Panc1 (cell line): ENCODE results near the gene S100A4. TPM values are rescaled to one million over a fixed set of nuclear protein-coding genes. Genes with fewer than 3 reads are reported as not detected.

Source experiments
- ATAC-seq: fragments of 200-7000 bp; cut with Tn5 transposase; 2 replicates; pipeline ENCODE4 v1.9.1; 2020; ENCODE audit warnings: mild to moderate bottlenecking, moderate library complexity
- BruUV-seq: library from RNA; stranded (reverse); fragments of 400-500 nt; replicated peaks from 2 replicates; lab custom pipeline; 2021; lab: Mats Ljungman, UMichigan
- CTCF ChIA-PET: fragments of 300-600 bp; sonication (Branson Sonifier 250); formaldehyde crosslinking; loops from one replicate; lab custom pipeline; 2022; ENCODE audit warnings: antibody characterized with exemption; lab: Charles Lee
- POLR2A ChIA-PET: fragments of 300-600 bp; sonication (Branson Sonifier 250); formaldehyde crosslinking; loops from one replicate; lab custom pipeline; 2022; ENCODE audit warnings: antibody characterized with exemption; lab: Charles Lee
- DNase-seq: peaks from one replicate; pipeline ENCODE4 v3.0.0-alpha.2; 2010; ENCODE audit warnings: low read depth, low spot score
- H3K27ac ChIP-seq: 2 replicates; pipeline ENCODE4 v1.5.1; 2011; ENCODE audit warnings: mild to moderate bottlenecking, low read length, inconsistent platforms
- H3K27me3 ChIP-seq: fragments of 200-500 bp; sonication (Bioruptor generic); 2 replicates; pipeline ENCODE4 v1.6.0; 2014; ENCODE audit warnings: low read length, inconsistent platforms; ENCODE audit not compliant: control insufficient read depth, insufficient read depth
- H3K36me3 ChIP-seq: fragments of 200-500 bp; sonication (Bioruptor generic); 2 replicates; pipeline ENCODE4 v1.5.1; 2014; ENCODE audit warnings: inconsistent platforms, mild to moderate bottlenecking, low read length, moderate library complexity; ENCODE audit not compliant: control insufficient read depth, insufficient read depth
- H3K4me1 ChIP-seq: 2 replicates; pipeline ENCODE4 v1.5.1; 2011; ENCODE audit warnings: inconsistent platforms, mild to moderate bottlenecking, low read length, moderate library complexity; ENCODE audit not compliant: control insufficient read depth, insufficient read depth
- H3K4me3 ChIP-seq, 2 experiments: 2 replicates each; pipeline ENCODE4 v1.5.1; 2011 to 2012; ENCODE audit warnings: low read depth in 2 of 2, low read length in 2 of 2, mild to moderate bottlenecking in 2 of 2, inconsistent platforms in 1 of 2, moderate library complexity in 1 of 2
- H3K9me3 ChIP-seq: fragments of 200-500 bp; sonication (Bioruptor generic); 2 replicates; pipeline ENCODE4 v1.5.1; 2014; ENCODE audit warnings: low read depth, mild to moderate bottlenecking, inconsistent platforms, low read length, moderate library complexity; ENCODE audit not compliant: control insufficient read depth, insufficient read depth
- POLR2AphosphoS5 ChIP-seq: IDR thresholded peaks from 2 replicates; pipeline ENCODE4 v1.6.1; 2012; ENCODE audit warnings: mild to moderate bottlenecking, low read depth, low read length, moderate library complexity
- SIN3A ChIP-seq: IDR thresholded peaks from 2 replicates; pipeline ENCODE4 v1.6.1; 2012; ENCODE audit warnings: low read depth, mild to moderate bottlenecking, low read length, moderate library complexity, borderline replicate concordance; ENCODE audit not compliant: insufficient read depth
- TCF7L2 ChIP-seq: IDR thresholded peaks from 2 replicates; pipeline ENCODE4 v1.6.1; 2011; ENCODE audit warnings: mild to moderate bottlenecking, low read depth, low read length, inconsistent platforms
- in situ Hi-C: cut with HindIII; loops from 2 replicates; pipeline ENCODE4 v1.10.0; 2016; ENCODE audit warnings: low sequenced_read_pairs, low pct_unique_long_range_greater_than_20kb
- intact Hi-C: fragments of 100-400 bp; cut with micrococcal nuclease; formaldehyde crosslinking; loops from one replicate; pipeline ENCODE4 v1.10.0; 2022; ENCODE audit not compliant: unreplicated experiment
- total RNA-seq: library from RNA; stranded (reverse); gene quantifications from one replicate; pipeline ENCODE4 v1.2.1, GENCODE V29; 2021; ENCODE audit not compliant: unreplicated experiment
- TF ChIP-seq, protein P1 (sequence below), 2 experiments: IDR thresholded peaks; 2 replicates each; pipeline ENCODE4 v1.6.1; 2011 to 2012; ENCODE audit warnings: low read depth in 2 of 2, control low read depth in 1 of 2, low read length in 1 of 2, mild to moderate bottlenecking in 1 of 2, moderate library complexity in 1 of 2; ENCODE audit not compliant: insufficient read depth in 1 of 2
- TF ChIP-seq, protein P2 (sequence below): fragments of 450-650 bp; IDR thresholded peaks from 2 replicates; pipeline ENCODE4 v1.5.1; 2017; ENCODE audit warnings: mild to moderate bottlenecking

The S100A4 gene
- total RNA-seq, 1 experiment from 2014 or later = 773 TPM

DNA sequence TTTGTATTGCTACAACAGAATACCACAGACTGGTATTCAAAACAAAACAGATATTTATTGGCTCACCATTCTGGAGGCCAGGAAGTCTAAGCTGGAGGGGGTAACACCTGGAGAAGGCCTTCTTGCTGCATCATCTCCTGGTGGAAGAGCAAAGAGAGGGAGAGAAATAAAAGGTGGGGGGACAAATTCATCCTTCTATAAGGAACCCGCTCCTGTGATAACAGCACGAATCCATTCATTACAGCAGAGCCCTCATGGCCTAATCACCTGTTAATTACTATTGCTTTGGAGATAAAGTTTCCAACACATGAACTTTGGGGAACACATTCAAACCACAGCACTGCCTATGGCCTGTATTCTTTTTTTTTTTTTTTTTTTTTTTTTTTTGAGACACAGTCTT, 14.6 kb upstream of the S100A4 start:
- CTCF ChIA-PET = no interaction called here
- intact Hi-C loops = no loop called here
- no peaks in the 10 kb centered on the region for H3K9me3 ChIP-seq
- in situ Hi-C loops = no loop called here
- ATAC-seq = no peak
- TF ChIP-seq TCF7L2 (no peak), POLR2AphosphoS5 (no peak), SIN3A (no peak)
- TF ChIP-seq, protein P1, sequence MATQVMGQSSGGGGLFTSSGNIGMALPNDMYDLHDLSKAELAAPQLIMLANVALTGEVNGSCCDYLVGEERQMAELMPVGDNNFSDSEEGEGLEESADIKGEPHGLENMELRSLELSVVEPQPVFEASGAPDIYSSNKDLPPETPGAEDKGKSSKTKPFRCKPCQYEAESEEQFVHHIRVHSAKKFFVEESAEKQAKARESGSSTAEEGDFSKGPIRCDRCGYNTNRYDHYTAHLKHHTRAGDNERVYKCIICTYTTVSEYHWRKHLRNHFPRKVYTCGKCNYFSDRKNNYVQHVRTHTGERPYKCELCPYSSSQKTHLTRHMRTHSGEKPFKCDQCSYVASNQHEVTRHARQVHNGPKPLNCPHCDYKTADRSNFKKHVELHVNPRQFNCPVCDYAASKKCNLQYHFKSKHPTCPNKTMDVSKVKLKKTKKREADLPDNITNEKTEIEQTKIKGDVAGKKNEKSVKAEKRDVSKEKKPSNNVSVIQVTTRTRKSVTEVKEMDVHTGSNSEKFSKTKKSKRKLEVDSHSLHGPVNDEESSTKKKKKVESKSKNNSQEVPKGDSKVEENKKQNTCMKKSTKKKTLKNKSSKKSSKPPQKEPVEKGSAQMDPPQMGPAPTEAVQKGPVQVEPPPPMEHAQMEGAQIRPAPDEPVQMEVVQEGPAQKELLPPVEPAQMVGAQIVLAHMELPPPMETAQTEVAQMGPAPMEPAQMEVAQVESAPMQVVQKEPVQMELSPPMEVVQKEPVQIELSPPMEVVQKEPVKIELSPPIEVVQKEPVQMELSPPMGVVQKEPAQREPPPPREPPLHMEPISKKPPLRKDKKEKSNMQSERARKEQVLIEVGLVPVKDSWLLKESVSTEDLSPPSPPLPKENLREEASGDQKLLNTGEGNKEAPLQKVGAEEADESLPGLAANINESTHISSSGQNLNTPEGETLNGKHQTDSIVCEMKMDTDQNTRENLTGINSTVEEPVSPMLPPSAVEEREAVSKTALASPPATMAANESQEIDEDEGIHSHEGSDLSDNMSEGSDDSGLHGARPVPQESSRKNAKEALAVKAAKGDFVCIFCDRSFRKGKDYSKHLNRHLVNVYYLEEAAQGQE (IDR thresholded peaks at IDR 0.05; ENCODE audit: insufficient read depth in 1 of 2, low read depth in 2 of 2, low read length in 1 of 2) = no peak
- TF ChIP-seq, protein P2, sequence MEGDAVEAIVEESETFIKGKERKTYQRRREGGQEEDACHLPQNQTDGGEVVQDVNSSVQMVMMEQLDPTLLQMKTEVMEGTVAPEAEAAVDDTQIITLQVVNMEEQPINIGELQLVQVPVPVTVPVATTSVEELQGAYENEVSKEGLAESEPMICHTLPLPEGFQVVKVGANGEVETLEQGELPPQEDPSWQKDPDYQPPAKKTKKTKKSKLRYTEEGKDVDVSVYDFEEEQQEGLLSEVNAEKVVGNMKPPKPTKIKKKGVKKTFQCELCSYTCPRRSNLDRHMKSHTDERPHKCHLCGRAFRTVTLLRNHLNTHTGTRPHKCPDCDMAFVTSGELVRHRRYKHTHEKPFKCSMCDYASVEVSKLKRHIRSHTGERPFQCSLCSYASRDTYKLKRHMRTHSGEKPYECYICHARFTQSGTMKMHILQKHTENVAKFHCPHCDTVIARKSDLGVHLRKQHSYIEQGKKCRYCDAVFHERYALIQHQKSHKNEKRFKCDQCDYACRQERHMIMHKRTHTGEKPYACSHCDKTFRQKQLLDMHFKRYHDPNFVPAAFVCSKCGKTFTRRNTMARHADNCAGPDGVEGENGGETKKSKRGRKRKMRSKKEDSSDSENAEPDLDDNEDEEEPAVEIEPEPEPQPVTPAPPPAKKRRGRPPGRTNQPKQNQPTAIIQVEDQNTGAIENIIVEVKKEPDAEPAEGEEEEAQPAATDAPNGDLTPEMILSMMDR = no peak
- H3K4me3 ChIP-seq = no peak overlapping the region
- BruUV-seq = no TSS peak
- DNase-seq = no peak
- H3K27me3 ChIP-seq = no peaks in the 10 kb centered on the region
- POLR2A ChIA-PET = no interaction called here
- peaks cover 17% of the 10 kb centered on the region for H3K4me1 ChIP-seq
- H3K36me3 ChIP-seq = no peaks in the 10 kb centered on the region
- no peak overlapping the region for H3K27ac ChIP-seq

DNA sequence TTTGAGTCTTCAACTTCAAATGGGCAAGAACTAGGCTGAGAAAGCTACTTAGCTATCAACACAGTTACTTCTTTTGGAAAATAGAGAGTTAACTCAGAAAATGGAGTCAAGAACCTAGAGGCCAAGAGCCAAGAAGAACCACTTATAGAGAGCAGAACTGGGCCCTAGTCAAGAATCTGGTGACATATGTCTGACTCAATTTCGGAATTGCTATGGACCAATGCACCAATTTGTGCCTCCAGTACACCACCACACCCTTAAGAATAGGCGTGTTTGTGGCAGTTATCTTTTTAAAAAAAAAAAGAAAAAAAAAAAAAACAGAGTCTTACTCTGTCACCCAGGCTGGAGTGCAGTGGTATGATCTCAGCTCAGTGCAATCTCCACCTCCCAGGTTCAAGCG, 12.3 kb upstream of the S100A4 start:
- intact Hi-C loops (no loop called here), in situ Hi-C loops (no loop called here)
- BruUV-seq = no TSS peak
- no peak for DNase-seq
- H3K4me1 ChIP-seq = no peaks in the 10 kb centered on the region
- H3K36me3 ChIP-seq = no peaks in the 10 kb centered on the region
- H3K9me3 ChIP-seq = no peaks in the 10 kb centered on the region
- TF ChIP-seq, protein P2 = no peak
- TF ChIP-seq TCF7L2 (no peak), SIN3A (no peak), POLR2AphosphoS5 (no peak)
- TF ChIP-seq, protein P1 (IDR thresholded peaks at IDR 0.05; ENCODE audit: insufficient read depth in 1 of 2, low read depth in 2 of 2, low read length in 1 of 2) = no peak
- no peaks in the 10 kb centered on the region for H3K27me3 ChIP-seq
- ATAC-seq = no peak
- POLR2A ChIA-PET = no interaction called here
- CTCF ChIA-PET = no interaction called here
- H3K4me3 ChIP-seq = no peak overlapping the region
- no peak overlapping the region for H3K27ac ChIP-seq
